GM19452 (cell line): ENCODE results near the gene CSNK2A1.

Source experiments
- ATAC-seq: cut with Tn5 transposase; IDR thresholded peaks from one replicate; pipeline ENCODE4 v1.9.1; 2021; ENCODE audit not compliant: unreplicated experiment

Gene CSNK2A1

GRCh38 chr20:433300-433975, 110.2 kb downstream of the CSNK2A1 start:
- peak; percentile 73 for ATAC-seq

- ATAC-seq: no peak
Observed at GRCh38 chr20:432677-433299, 110.8 kb downstream of the CSNK2A1 start.

GRCh38 chr20:432208-432607, 111.4 kb downstream of the CSNK2A1 start:
- ATAC-seq: no peak

GRCh38 chr20:431012-431904, 112.3 kb downstream of the CSNK2A1 start:
- ATAC-seq: no peak

- no peak for ATAC-seq
Observed at GRCh38 chr20:430091-430999, 113.2 kb downstream of the CSNK2A1 start.

GRCh38 chr20:428658-429200, 114.9 kb downstream of the CSNK2A1 start:
- no peak for ATAC-seq

GRCh38 chr20:427849-428657, 115.5 kb downstream of the CSNK2A1 start:
- ATAC-seq: no peak

GRCh38 chr20:427401-427800, 116.2 kb downstream of the CSNK2A1 start:
- ATAC-seq: no peak

GRCh38 chr20:426566-426965, 117.0 kb downstream of the CSNK2A1 start:
- no peak for ATAC-seq
